H1 (cell line): Measurements from ENCODE around the gene PITX1. TPM values are rescaled to one million over a fixed set of nuclear protein-coding genes. Genes with fewer than 3 reads are reported as not detected.

ENCODE experiments used
- CTCF ChIA-PET: fragments of 300-600 bp; sonication (Branson Sonifier 250); formaldehyde crosslinking; loops from one replicate; lab custom pipeline; 2021; ENCODE audit not compliant: partially characterized antibody; lab: Charles Lee
- POLR2A ChIA-PET: fragments of 300-600 bp; sonication (Branson Sonifier 250); formaldehyde crosslinking; loops from one replicate; lab custom pipeline; 2021; ENCODE audit warnings: inconsistent platforms; ENCODE audit not compliant: partially characterized antibody; lab: Charles Lee
- DNase-seq, 2 experiments: peaks; one replicate each; pipeline versions ENCODE4 v3.0.0 to v3.0.0-alpha.2; 2010 to 2022; ENCODE audit warnings: low spot score in 2 of 2, low read depth in 1 of 2, mixed read lengths in 1 of 2
- FAIRE-seq: peaks from 2 replicates; lab custom pipeline; 2011; peaks lifted over from hg19 to GRCh38; lab: Jason Lieb, UNC
- H2AFZ ChIP-seq: 2 replicates; pipeline ENCODE4 v1.8.1; 2012; ENCODE audit warnings: low read length, inconsistent platforms
- H2AK5ac ChIP-seq: 2 replicates; pipeline ENCODE4 v1.6.1; 2013; ENCODE audit warnings: low read depth, low read length
- H2BK120ac ChIP-seq: replicated peaks from 2 replicates; pipeline ENCODE3; 2013; ENCODE audit warnings: low read depth, low read length, inconsistent platforms
- H2BK12ac ChIP-seq: 2 replicates; pipeline ENCODE4 v1.6.1; 2013; ENCODE audit warnings: low read depth, low read length
- H2BK15ac ChIP-seq: 2 replicates; pipeline ENCODE4 v1.6.1; 2013; ENCODE audit warnings: low read length
- H2BK20ac ChIP-seq: 2 replicates; pipeline ENCODE4 v1.6.1; 2013; ENCODE audit warnings: low read length
- H2BK5ac ChIP-seq: 2 replicates; pipeline ENCODE4 v1.6.1; 2013; ENCODE audit warnings: low read depth, low read length
- H3K14ac ChIP-seq: 2 replicates; pipeline ENCODE4 v1.6.1; 2013; ENCODE audit warnings: inconsistent platforms; ENCODE audit not compliant: insufficient read length
- H3K18ac ChIP-seq: 2 replicates; pipeline ENCODE4 v1.6.1; 2013; ENCODE audit warnings: low read length; ENCODE audit errors: extremely low read depth
- H3K23ac ChIP-seq: 2 replicates; pipeline ENCODE4 v1.6.1; 2013; ENCODE audit warnings: inconsistent platforms; ENCODE audit not compliant: insufficient read length
- H3K23me2 ChIP-seq: 2 replicates; pipeline ENCODE4 v1.6.1; 2013; ENCODE audit warnings: low read depth, low read length
- H3K27ac ChIP-seq: 2 replicates; pipeline ENCODE4 v1.6.1; 2011; ENCODE audit warnings: low read depth, low read length, inconsistent platforms
- H3K27me3 ChIP-seq, 4 experiments: replicated peaks in 1 of 4; 1 replicate in 1 of 4; 2 replicates in 3 of 4; pipeline versions ENCODE4 v1.6.1 to v1.8.1; 2011 to 2013; ENCODE audit warnings: low read length in 3 of 4, mild to moderate bottlenecking in 3 of 4, inconsistent platforms in 2 of 4, mixed read lengths in 2 of 4, moderate library complexity in 1 of 4; ENCODE audit not compliant: control insufficient read depth in 3 of 4, insufficient read depth in 3 of 4; ENCODE audit errors: extremely low read depth in 1 of 4
- H3K36me3 ChIP-seq, 4 experiments: 2 replicates each; pipeline versions ENCODE4 v1.6.1 to v1.8.1; 2011 to 2013; ENCODE audit warnings: mild to moderate bottlenecking in 4 of 4, low read length in 3 of 4, moderate library complexity in 2 of 4, control low read depth in 1 of 4, inconsistent platforms in 1 of 4; ENCODE audit not compliant: insufficient read depth in 4 of 4, control insufficient read depth in 2 of 4
- H3K4ac ChIP-seq: replicated peaks from 2 replicates; pipeline ENCODE3; 2013; ENCODE audit warnings: low read length, low read depth, mixed read lengths, inconsistent platforms; ENCODE audit not compliant: insufficient read length
- H3K4me1 ChIP-seq, 4 experiments: replicated peaks in 1 of 4; 1 replicate in 1 of 4; 2 replicates in 3 of 4; pipeline versions ENCODE4 v1.6.1 to v1.8.1; 2011 to 2013; ENCODE audit warnings: low read length in 3 of 4, inconsistent platforms in 2 of 4, mixed read lengths in 1 of 4; ENCODE audit not compliant: insufficient read depth in 4 of 4, control insufficient read depth in 3 of 4
- H3K4me2 ChIP-seq, 2 experiments: 2 replicates each; pipeline versions ENCODE4 v1.6.1 to v1.8.1; 2011 to 2013; ENCODE audit warnings: low read depth in 2 of 2, low read length in 2 of 2, control low read depth in 1 of 2, inconsistent platforms in 1 of 2, mild to moderate bottlenecking in 1 of 2; ENCODE audit not compliant: insufficient read depth in 1 of 2
- H3K4me3 ChIP-seq, 4 experiments: fragments of 200-600, 300-600 bp in 1 of 4; sonication (generic), shearing (Covaris generic), sonication (Bioruptor Twin) in 1 of 4; 2 replicates each; pipeline versions ENCODE4 v1.5.1 to v1.8.1; 2011 to 2016; ENCODE audit warnings: low read length in 4 of 4, low read depth in 3 of 4, control low read depth in 2 of 4, inconsistent platforms in 2 of 4, mild to moderate bottlenecking in 2 of 4, mixed read lengths in 1 of 4, moderate library complexity in 1 of 4; ENCODE audit not compliant: insufficient read depth in 2 of 4; ENCODE audit errors: extremely low read depth in 1 of 4
- H3K56ac ChIP-seq: replicated peaks from 2 replicates; pipeline ENCODE3; 2013; ENCODE audit warnings: low read depth, mild to moderate bottlenecking, mixed read lengths, low read length, inconsistent platforms; ENCODE audit not compliant: insufficient read length
- H3K79me1 ChIP-seq: 2 replicates; pipeline ENCODE4 v1.6.1; 2013; ENCODE audit warnings: low read depth, low read length, control low read depth
- H3K79me2 ChIP-seq, 2 experiments: 2 replicates each; pipeline versions ENCODE4 v1.6.1 to v1.8.1; 2012 to 2013; ENCODE audit warnings: low read length in 2 of 2, mild to moderate bottlenecking in 2 of 2, inconsistent platforms in 1 of 2; ENCODE audit not compliant: insufficient read depth in 2 of 2, control insufficient read depth in 1 of 2
- H3K9ac ChIP-seq, 4 experiments: replicated peaks in 1 of 4; 1 replicate in 1 of 4; 2 replicates in 3 of 4; pipeline versions ENCODE4 v1.6.1 to v1.8.1; 2011 to 2013; ENCODE audit warnings: low read depth in 3 of 4, low read length in 3 of 4, control low read depth in 2 of 4, mild to moderate bottlenecking in 2 of 4, moderate library complexity in 2 of 4, inconsistent platforms in 1 of 4; ENCODE audit errors: extremely low read depth in 1 of 4
- H3K9me3 ChIP-seq, 2 experiments: 2 replicates each; pipeline versions ENCODE4 v1.6.1 to v1.8.1; 2012 to 2013; ENCODE audit warnings: mild to moderate bottlenecking in 2 of 2, moderate library complexity in 2 of 2, control low read depth in 1 of 2, inconsistent platforms in 1 of 2, low read depth in 1 of 2, low read length in 1 of 2, mixed read lengths in 1 of 2; ENCODE audit not compliant: insufficient read depth in 2 of 2
- H4K20me1 ChIP-seq, 2 experiments: replicated peaks in 1 of 2; 2 replicates each; pipeline versions ENCODE3 to v1.8.1; 2011 to 2013; ENCODE audit warnings: inconsistent platforms in 2 of 2, low read length in 2 of 2, mild to moderate bottlenecking in 1 of 2; ENCODE audit not compliant: insufficient read depth in 2 of 2, control insufficient read depth in 1 of 2
- H4K5ac ChIP-seq: 2 replicates; pipeline ENCODE4 v1.6.1; 2013; ENCODE audit warnings: low read length, low read depth, mixed read lengths, inconsistent platforms; ENCODE audit not compliant: insufficient read length
- H4K8ac ChIP-seq: 2 replicates; pipeline ENCODE4 v1.8.0; 2013; ENCODE audit warnings: mild to moderate bottlenecking, moderate library complexity, low read length, inconsistent platforms; ENCODE audit not compliant: insufficient read depth; ENCODE audit errors: extremely low read depth
- H4K91ac ChIP-seq: replicated peaks from 2 replicates; pipeline ENCODE3; 2013; ENCODE audit warnings: low read length, mixed read lengths, inconsistent platforms; ENCODE audit not compliant: insufficient read length
- HDAC2 ChIP-seq, 2 experiments: fragments of 300-600 bp in 1 of 2; sonication (generic) in 1 of 2; IDR thresholded peaks; 2 replicates each; pipeline ENCODE4 v1.6.1; 2011 to 2012; ENCODE audit warnings: low read depth in 2 of 2, low read length in 2 of 2, mild to moderate bottlenecking in 2 of 2, moderate library complexity in 2 of 2, borderline replicate concordance in 1 of 2, inconsistent platforms in 1 of 2
- WGBS, 2 experiments: shearing (Covaris generic) in 1 of 2; methylation state at CpG; one replicate each; pipeline versions ENCODE4 v1.1.6 to v1.1.7; 2013 to 2015; ENCODE audit warnings: low lambda C conversion rate in 2 of 2, mixed read lengths in 2 of 2, inconsistent platforms in 1 of 2, low coverage in 1 of 2, missing lambda C conversion rate in 1 of 2; ENCODE audit not compliant: insufficient replicate concordance in 2 of 2, insufficient coverage in 1 of 2, insufficient read length in 1 of 2; ENCODE audit errors: extremely low coverage in 1 of 2, missing lambda C conversion rate in 1 of 2; 5-methylcytosine and 5-hydroxymethylcytosine counted together
- polyA plus RNA-seq, 7 experiments: library from polyadenylated mRNA; depleted of rRNA in 3 of 7; stranded (reverse) in 5 of 7; unstranded in 2 of 7; fragments of >200 nt in 5 of 7; fragments of 200-250 nt in 2 of 7; gene quantifications; 1 replicate in 5 of 7; 2 replicates in 1 of 7; 4 replicates in 1 of 7; pipeline versions ENCODE4 v1.2.1 to v1.2.3, GENCODE V29; 2011 to 2013; ENCODE audit warnings: missing spikeins in 2 of 7, mixed read lengths in 2 of 7
- total RNA-seq: library from RNA; stranded (reverse); fragmentation: NEBNext Ultra II Directional; extraction: Animal tissue kit (Norgen Biotek cat#: 25700); gene quantifications from 2 replicates; pipeline ENCODE4 v1.2.1, GENCODE V29; 2021
- TF ChIP-seq, protein P1 (sequence below): IDR thresholded peaks from 2 replicates; pipeline ENCODE4 v1.6.1; 2012; ENCODE audit warnings: inconsistent platforms

Gene PITX1
- total and polyA plus RNA-seq, 2 of the 8 experiments (the other 6 are each of a cell fraction or from before 2014, with no cell fraction given): 0.03 TPM; not detected in 1

DNA sequence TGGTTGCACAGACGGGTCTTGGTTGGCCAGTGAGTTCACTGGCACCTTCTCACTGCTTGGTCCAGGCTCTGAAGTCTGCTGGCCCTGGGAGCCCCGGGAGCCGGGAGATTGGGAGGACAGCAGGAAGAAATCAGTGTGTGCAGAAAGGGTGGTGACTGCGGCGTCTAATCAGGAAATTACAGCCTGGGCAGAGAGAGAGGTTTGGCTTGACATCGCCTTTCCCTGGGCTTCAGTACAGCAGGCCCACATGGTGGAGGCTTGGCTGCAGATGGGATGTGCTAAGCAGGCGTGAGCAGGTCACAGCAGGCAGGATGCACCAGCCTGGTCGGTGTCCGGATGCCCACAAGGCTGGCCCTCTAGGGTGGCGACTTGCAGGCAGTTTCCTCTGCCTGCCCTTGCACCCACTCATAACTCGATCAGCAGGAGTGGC lies 17.2 kb downstream of the PITX1 start:
- ChIA-PET CTCF (interaction anchor here (1.3 kb wide), 1 partner anchor 164 kb away, joined by 4 read pairs; no protein-coding TSS in a partner anchor), POLR2A (interaction anchor here (0.6 kb wide), 1 partner anchor 97 kb away, joined by 3 read pairs; no protein-coding TSS in a partner anchor)
- H3K79me2 ChIP-seq: no peaks in the 10 kb centered on the region; a peak in 1 of 4 replicates
- H4K20me1 ChIP-seq: no peaks in the 10 kb centered on the region
- H3K4me1 ChIP-seq: peaks cover 0 to 6% (median under 1%) of the 10 kb centered on the region in 4 experiments; a peak in 1 of 7 replicates
- no peak overlapping the region for H4K91ac ChIP-seq
- H2BK120ac ChIP-seq: no peak overlapping the region
- TF ChIP-seq, protein P1, sequence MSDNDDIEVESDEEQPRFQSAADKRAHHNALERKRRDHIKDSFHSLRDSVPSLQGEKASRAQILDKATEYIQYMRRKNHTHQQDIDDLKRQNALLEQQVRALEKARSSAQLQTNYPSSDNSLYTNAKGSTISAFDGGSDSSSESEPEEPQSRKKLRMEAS: 0 out of 2 replicates have a peak, but pooled peaks have one; percentile 41
- no peak for TF ChIP-seq HDAC2 (IDR thresholded peaks at IDR 0.05; ENCODE audit: borderline replicate concordance in 1 of 2, low read depth in 2 of 2, low read length in 2 of 2)
- no peaks in the 10 kb centered on the region for H3K23me2 ChIP-seq
- no peak overlapping the region for H2AFZ ChIP-seq
- H2BK5ac ChIP-seq: no peak overlapping the region
- no peak overlapping the region for H3K4me3 ChIP-seq
- no peak overlapping the region for H2BK15ac ChIP-seq
- H4K8ac ChIP-seq: no peak overlapping the region
- H3K79me1 ChIP-seq: no peaks in the 10 kb centered on the region
- no peak overlapping the region for H4K5ac ChIP-seq
- no peak overlapping the region for H3K14ac ChIP-seq
- H2BK12ac ChIP-seq: no peak overlapping the region
- no peak overlapping the region for H3K4me2 ChIP-seq
- no peak overlapping the region for H3K4ac ChIP-seq
- WGBS, 2 experiments: 86% methylated on average over 11 of the region's 11 CpGs; no CpG with 5 or more reads in 1 of the 2 experiments
- H3K9me3 ChIP-seq: no peaks in the 10 kb centered on the region
- no peaks in the 10 kb centered on the region for H3K36me3 ChIP-seq
- no peak overlapping the region for H3K23ac ChIP-seq
- peak in 1 of 2 experiments; percentile 42 for DNase-seq
- H3K27me3 ChIP-seq: peaks cover 0 to 2% (median 0%) of the 10 kb centered on the region in 4 experiments; a peak in 2 of 7 replicates
- no peak overlapping the region for H3K9ac ChIP-seq
- H2AK5ac ChIP-seq: no peak overlapping the region
- H3K27ac ChIP-seq: no peak overlapping the region
- no peak overlapping the region for H3K56ac ChIP-seq
- no peak overlapping the region for H3K18ac ChIP-seq
- FAIRE-seq: no peak
- no peak overlapping the region for H2BK20ac ChIP-seq
